HG03060 (cell line): ENCODE results near the gene SKIL.

Experiments used
- ATAC-seq: cut with Tn5 transposase; IDR thresholded peaks from one replicate; pipeline ENCODE4 v1.9.1; 2021; ENCODE audit warnings: low read depth, moderate number of reproducible peaks; ENCODE audit not compliant: unreplicated experiment

The SKIL gene

GRCh38 chr3:170429050-170429449 lies 71.5 kb downstream of the SKIL start:
- ATAC-seq: no peak

GRCh38 chr3:170431054-170431453 lies 73.5 kb downstream of the SKIL start:
- no peak for ATAC-seq

GRCh38 chr3:170432416-170432815 lies 74.9 kb downstream of the SKIL start:
- no peak for ATAC-seq

- ATAC-seq: no peak
These were observed 79.2 kb downstream of the SKIL start for GRCh38 chr3:170436697-170437096.

GRCh38 chr3:170437176-170437575 lies 79.7 kb downstream of the SKIL start:
- ATAC-seq: no peak

- no peak for ATAC-seq
These were observed 80.3 kb downstream of the SKIL start for GRCh38 chr3:170437696-170438407.

GRCh38 chr3:170438836-170439235 lies 81.3 kb downstream of the SKIL start:
- no peak for ATAC-seq

GRCh38 chr3:170440344-170440743 lies 82.8 kb downstream of the SKIL start:
- ATAC-seq: no peak

GRCh38 chr3:170441412-170441811 lies 83.9 kb downstream of the SKIL start:
- ATAC-seq: no peak

GRCh38 chr3:170442947-170443346 lies 85.4 kb downstream of the SKIL start:
- no peak for ATAC-seq

GRCh38 chr3:170443457-170443856 lies 85.9 kb downstream of the SKIL start:
- no peak for ATAC-seq
